Stimulated activated CD8-positive, alpha-beta memory T cell treated with anti-CD3 and anti-CD28 coated beads, Interleukin-4, amount 100 ng/mL, for 4 hours (primary cell): Measurements from ENCODE around the gene ITPR3.

ENCODE experiments used
- DNase-seq, 2 donors: peaks; one replicate each; pipeline ENCODE4 v3.0.0-alpha.2; 2020; ENCODE audit warnings: low read depth in 2 of 2, low spot score in 1 of 2

ITPR3 gene

GRCh38 chr6:33620856-33621710 lies at the start of gene ITPR3:
Gene ITPR3 (plus strand): TSS chr6:33621322. CDS start chr6:33621603, 281 bp downstream.
- DNase-seq = peak; percentile 32 to 55

- no peak for DNase-seq
Measured at GRCh38 chr6:33571637-33572316, 49.3 kb upstream of the ITPR3 start.

- DNase-seq = no peak
Measured at GRCh38 chr6:33575211-33575610, 45.9 kb upstream of the ITPR3 start.

- DNase-seq = no peak
Measured at GRCh38 chr6:33576668-33577067, 44.5 kb upstream of the ITPR3 start.

- no peak for DNase-seq
Measured at GRCh38 chr6:33577106-33577535, 44.0 kb upstream of the ITPR3 start.

GRCh38 chr6:33577718-33578117 lies 43.4 kb upstream of the ITPR3 start:
- no peak for DNase-seq

- no peak for DNase-seq
Measured at GRCh38 chr6:33578164-33578563, 43.0 kb upstream of the ITPR3 start.

GRCh38 chr6:33578588-33579011 lies 42.5 kb upstream of the ITPR3 start:
- no peak for DNase-seq

GRCh38 chr6:33579828-33580714 lies 41.1 kb upstream of the ITPR3 start, which contains the start of gene BAK1:
Gene BAK1 (minus strand): TSS chr6:33580276. CDS start chr6:33577604, 2,672 bp downstream.
- DNase-seq = peak; percentile 62 to 74

- no peak for DNase-seq
Measured at GRCh38 chr6:33581186-33581585, 39.9 kb upstream of the ITPR3 start.

- no peak for DNase-seq
Measured at GRCh38 chr6:33583591-33584155, 37.4 kb upstream of the ITPR3 start.

GRCh38 chr6:33584700-33585402 lies 36.3 kb upstream of the ITPR3 start:
- no peak for DNase-seq

GRCh38 chr6:33585403-33586107 lies 35.6 kb upstream of the ITPR3 start:
- peak; percentile 67 to 81 for DNase-seq

- no peak for DNase-seq
Measured at GRCh38 chr6:33586108-33586640, 34.9 kb upstream of the ITPR3 start.

GRCh38 chr6:33587529-33587928 lies 33.6 kb upstream of the ITPR3 start:
- no peak for DNase-seq

GRCh38 chr6:33588894-33589293 lies 32.2 kb upstream of the ITPR3 start:
- no peak for DNase-seq

GRCh38 chr6:33589392-33589730 lies 31.8 kb upstream of the ITPR3 start:
- DNase-seq = no peak

- DNase-seq = no peak
Measured at GRCh38 chr6:33589731-33590530, 31.2 kb upstream of the ITPR3 start.
